ENCODE results near the gene TOM1L1. TPM values are rescaled to one million over a fixed set of nuclear protein-coding genes. Genes with fewer than 3 reads are reported as not detected.
"Not testable (repeated sequence)": the region's sequence is repeated elsewhere in the genome, so short reads cannot be mapped to it uniquely, and the experiment has no call there.

The TOM1L1 gene
- total RNA-seq = 10 to 100 TPM; 10.0 to 10.4 TPM
- long read RNA-seq, partial matches to known transcripts = 2 of 13 reads
- long read RNA-seq, other reads (novel, unspliced or antisense) = 7 of 13 reads

GRCh38 chr17:54900457-54901229, at the start of gene TOM1L1:
Gene TOM1L1, plus strand, starts transcription at chr17:54900852. Its CDS starts 14 bp downstream, at chr17:54900866.
- intact Hi-C loops (cut with DNase I) = no loop called here
- peak; percentile 69 for DNase-seq
- peak; percentile 93 to 99 for ATAC-seq

GRCh38 chr17:54859187-54859586, 41.5 kb upstream of the TOM1L1 start:
- intact Hi-C loops (cut with DNase I) = no loop called here
- no peak for DNase-seq
- ATAC-seq = no peak

GRCh38 chr17:54860617-54861470, 39.8 kb upstream of the TOM1L1 start:
- ATAC-seq = peak in 1 of 2 donors; percentile 11

GRCh38 chr17:54861471-54861983, 39.1 kb upstream of the TOM1L1 start:
- intact Hi-C loops (cut with DNase I) = no loop called here
- ATAC-seq = peak in 1 of 2 donors; percentile 76
- DNase-seq = no peak

More at GRCh38 chr17:54860617-54861470, 39.8 kb upstream of the TOM1L1 start:
- no peak for DNase-seq
- intact Hi-C loops (cut with DNase I) = no loop called here

- ATAC-seq = no peak
- intact Hi-C loops (cut with DNase I) = no loop called here
- no peak for DNase-seq
Measured at GRCh38 chr17:54863176-54863575, 37.5 kb upstream of the TOM1L1 start.

- DNase-seq = no peak
- ATAC-seq = no peak
- intact Hi-C loops (cut with DNase I) = no loop called here
Measured at GRCh38 chr17:54864070-54864469, 36.6 kb upstream of the TOM1L1 start.

- no peak for DNase-seq
- intact Hi-C loops (cut with DNase I) = no loop called here
- ATAC-seq = peak in 1 of 2 donors; percentile 63
Measured at GRCh38 chr17:54864636-54865356, 35.9 kb upstream of the TOM1L1 start.

GRCh38 chr17:54867634-54868033, 33.0 kb upstream of the TOM1L1 start:
- DNase-seq (no peak), ATAC-seq (no peak)
- intact Hi-C loops (cut with DNase I) = no loop called here

- no peak for DNase-seq
- intact Hi-C loops (cut with DNase I) = no loop called here
- no peak for ATAC-seq
Measured at GRCh38 chr17:54870671-54871175, 29.9 kb upstream of the TOM1L1 start.

GRCh38 chr17:54875906-54876305, 24.7 kb upstream of the TOM1L1 start:
- intact Hi-C loops (cut with DNase I); ATAC-seq; DNase-seq: not testable (repeated sequence)

- intact Hi-C loops (cut with DNase I) = no loop called here
- no peak for DNase-seq
- ATAC-seq = no peak
Measured at GRCh38 chr17:54876656-54877195, 23.9 kb upstream of the TOM1L1 start.

GRCh38 chr17:54881255-54881972, 19.2 kb upstream of the TOM1L1 start:
- DNase-seq (no peak), ATAC-seq (no peak)
- intact Hi-C loops (cut with DNase I) = no loop called here

GRCh38 chr17:54882371-54882770, 18.3 kb upstream of the TOM1L1 start:
- ATAC-seq = no peak
- intact Hi-C loops (cut with DNase I) = no loop called here
- DNase-seq = no peak

- DNase-seq (no peak), ATAC-seq (no peak)
- intact Hi-C loops (cut with DNase I) = no loop called here
Measured at GRCh38 chr17:54882950-54883349, 17.7 kb upstream of the TOM1L1 start.

GRCh38 chr17:54883939-54884338, 16.7 kb upstream of the TOM1L1 start:
- intact Hi-C loops (cut with DNase I) = no loop called here
- DNase-seq (no peak), ATAC-seq (no peak)

GRCh38 chr17:54887787-54888186, 12.9 kb upstream of the TOM1L1 start:
- intact Hi-C loops (cut with DNase I) = no loop called here
- no peak for DNase-seq
- no peak for ATAC-seq

- DNase-seq (no peak), ATAC-seq (no peak)
- intact Hi-C loops (cut with DNase I) = no loop called here
Measured at GRCh38 chr17:54888254-54888653, 12.4 kb upstream of the TOM1L1 start.

- ATAC-seq = no peak
- DNase-seq = no peak
- intact Hi-C loops (cut with DNase I) = no loop called here
Measured at GRCh38 chr17:54888981-54889380, 11.7 kb upstream of the TOM1L1 start.

All from left cardiac atrium (tissue), 4 donors.